Activated T-cell treated with anti-CD3 and anti-CD28 coated beads, Interleukin-2, amount 50 U/mL, for 72 hours (primary cell): ENCODE results near the gene PSMG3. TPM values are rescaled to one million over a fixed set of nuclear protein-coding genes. Genes with fewer than 3 reads are reported as not detected.

Source experiments
- ATAC-seq, 2 donors: fragments of 150-1000 bp; cut with Tn5 transposase; replicated peaks in 1 of 2; 2 replicates each; pipeline ENCODE4 v1.10.0; 2021; ENCODE audit warnings: moderate library complexity in 2 of 2, mild to moderate bottlenecking in 1 of 2
- DNase-seq, 2 donors: peaks; one replicate each; pipeline ENCODE4 v3.0.0; 2021 to 2022; ENCODE audit warnings: mixed read lengths in 1 of 2
- H3K27ac Mint-ChIP-seq: one replicate; pipeline ENCODE4 v1.8.0; 2022; ENCODE audit warnings: mild to moderate bottlenecking, moderate library complexity, mixed read lengths
- H3K27me3 Mint-ChIP-seq: one replicate; pipeline ENCODE4 v1.8.0; 2022; ENCODE audit warnings: low read depth, mixed read lengths
- H3K36me3 Mint-ChIP-seq, 2 donors: one replicate each; pipeline ENCODE4 v1.8.0; 2022; ENCODE audit warnings: mixed read lengths in 2 of 2, mild to moderate bottlenecking in 1 of 2; ENCODE audit not compliant: insufficient read depth in 2 of 2
- H3K4me1 Mint-ChIP-seq: one replicate; pipeline ENCODE4 v1.8.0; 2022; ENCODE audit warnings: low read depth, mixed read lengths
- H3K4me3 Mint-ChIP-seq, 2 donors: one replicate each; pipeline ENCODE4 v1.8.0; 2022; ENCODE audit warnings: mild to moderate bottlenecking in 2 of 2, mixed read lengths in 2 of 2, moderate library complexity in 2 of 2
- H3K9me3 Mint-ChIP-seq, 2 donors: one replicate each; pipeline ENCODE4 v1.8.0; 2022; ENCODE audit warnings: mixed read lengths in 2 of 2
- total RNA-seq, 2 donors: library from RNA; stranded (reverse); gene quantifications; one replicate each; pipeline ENCODE4 v1.2.3, GENCODE V29; 2022

The PSMG3 gene, protein sequence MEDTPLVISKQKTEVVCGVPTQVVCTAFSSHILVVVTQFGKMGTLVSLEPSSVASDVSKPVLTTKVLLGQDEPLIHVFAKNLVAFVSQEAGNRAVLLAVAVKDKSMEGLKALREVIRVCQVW
- 10 to 100 TPM; 49.7 to 53.6 TPM for total RNA-seq

GRCh38 chr7:1569833-1570632 lies at the start of gene PSMG3:
PSMG3 (minus strand) TSS chr7:1570032; CDS start chr7:1569339, 693 bp downstream.
- peak within 1 kb of the TSS; percentile 95 for H3K27ac Mint-ChIP-seq
- no peaks in the 10 kb centered on the region for H3K9me3 Mint-ChIP-seq
- H3K4me3 Mint-ChIP-seq: peak within 1 kb of the TSS; percentile 90 to 99
- H3K4me1 Mint-ChIP-seq: peaks cover 46% of the 10 kb centered on the region
- H3K36me3 Mint-ChIP-seq: peaks cover 0 to 9% of the 10 kb centered on the region in 2 donors
- peak; percentile 92 to 94 for DNase-seq
- H3K27me3 Mint-ChIP-seq: no peaks in the 10 kb centered on the region
- ATAC-seq: peak; percentile 97

- no peak for ATAC-seq
- H3K9me3 Mint-ChIP-seq: peaks cover 4 to 7% of the 10 kb centered on the region in 2 donors
Measured at GRCh38 chr7:1618475-1618874, 48.6 kb upstream of the PSMG3 start.

DNA sequence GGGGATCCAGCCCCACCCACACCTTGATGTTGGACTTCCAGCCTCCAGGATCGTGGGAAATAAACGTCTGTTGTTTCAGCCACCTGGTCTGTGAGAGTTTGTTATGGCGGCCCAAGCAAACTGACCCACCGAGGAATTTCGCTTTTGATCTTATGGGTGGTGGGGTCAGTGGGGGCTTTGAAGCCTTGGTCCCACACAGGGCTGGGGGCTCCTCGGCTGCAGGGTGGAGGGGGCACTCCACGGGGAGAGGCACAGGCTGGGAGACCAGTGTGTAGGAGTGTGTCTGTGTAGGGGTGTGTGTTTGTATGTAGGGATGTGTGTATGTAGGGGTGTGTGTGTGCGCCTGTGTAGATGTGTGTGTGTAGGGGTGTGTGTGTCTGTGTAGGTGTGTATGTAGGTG lies 48.1 kb upstream of the PSMG3 start:
- no peaks in the 10 kb centered on the region for H3K4me1 Mint-ChIP-seq
- peaks cover 4 to 7% of the 10 kb centered on the region in 2 donors for H3K9me3 Mint-ChIP-seq
- H3K4me3 Mint-ChIP-seq: no peak overlapping the region
- no peaks in the 10 kb centered on the region for H3K27me3 Mint-ChIP-seq
- DNase-seq (no peak), ATAC-seq (no peak)
- H3K36me3 Mint-ChIP-seq: no peaks in the 10 kb centered on the region
- H3K27ac Mint-ChIP-seq: no peak overlapping the region

More at GRCh38 chr7:1618475-1618874, 48.6 kb upstream of the PSMG3 start:
- H3K27me3 Mint-ChIP-seq: no peaks in the 10 kb centered on the region
- no peak for DNase-seq
- no peaks in the 10 kb centered on the region for H3K36me3 Mint-ChIP-seq
- no peaks in the 10 kb centered on the region for H3K4me1 Mint-ChIP-seq
- H3K4me3 Mint-ChIP-seq: no peak overlapping the region
- no peak overlapping the region for H3K27ac Mint-ChIP-seq

GRCh38 chr7:1616741-1617140 lies 46.9 kb upstream of the PSMG3 start:
- peaks cover 4 to 7% of the 10 kb centered on the region in 2 donors for H3K9me3 Mint-ChIP-seq
- H3K4me1 Mint-ChIP-seq: no peaks in the 10 kb centered on the region
- DNase-seq: no peak
- ATAC-seq: no peak
- no peak overlapping the region for H3K4me3 Mint-ChIP-seq
- no peak overlapping the region for H3K27ac Mint-ChIP-seq
- H3K36me3 Mint-ChIP-seq: no peaks in the 10 kb centered on the region
- H3K27me3 Mint-ChIP-seq: no peaks in the 10 kb centered on the region

GRCh38 chr7:1611708-1612241 lies 41.9 kb upstream of the PSMG3 start:
- no peak overlapping the region for H3K4me3 Mint-ChIP-seq
- H3K36me3 Mint-ChIP-seq: no peaks in the 10 kb centered on the region
- peaks cover 6% of the 10 kb centered on the region for H3K27me3 Mint-ChIP-seq
- no peak for ATAC-seq
- H3K4me1 Mint-ChIP-seq: no peaks in the 10 kb centered on the region
- H3K27ac Mint-ChIP-seq: no peak overlapping the region
- no peaks in the 10 kb centered on the region for H3K9me3 Mint-ChIP-seq
- DNase-seq: no peak

GRCh38 chr7:1610678-1611302 lies 41.0 kb upstream of the PSMG3 start:
- H3K27me3 Mint-ChIP-seq: peaks cover 13% of the 10 kb centered on the region
- ATAC-seq (no peak), DNase-seq (no peak)
- H3K4me1 Mint-ChIP-seq: no peaks in the 10 kb centered on the region
- H3K4me3 Mint-ChIP-seq: no peak overlapping the region
- H3K27ac Mint-ChIP-seq: no peak overlapping the region
- H3K9me3 Mint-ChIP-seq: no peaks in the 10 kb centered on the region
- H3K36me3 Mint-ChIP-seq: no peaks in the 10 kb centered on the region

- Mint-ChIP-seq H3K27me3 (peaks cover 13% of the 10 kb centered on the region), H3K9me3 (no peaks in the 10 kb centered on the region), H3K4me1 (no peaks in the 10 kb centered on the region), H3K27ac (no peak overlapping the region), H3K4me3 (no peak overlapping the region), H3K36me3 (no peaks in the 10 kb centered on the region)
- ATAC-seq (no peak), DNase-seq (no peak)
Measured at GRCh38 chr7:1610013-1610677, 40.3 kb upstream of the PSMG3 start.

DNA sequence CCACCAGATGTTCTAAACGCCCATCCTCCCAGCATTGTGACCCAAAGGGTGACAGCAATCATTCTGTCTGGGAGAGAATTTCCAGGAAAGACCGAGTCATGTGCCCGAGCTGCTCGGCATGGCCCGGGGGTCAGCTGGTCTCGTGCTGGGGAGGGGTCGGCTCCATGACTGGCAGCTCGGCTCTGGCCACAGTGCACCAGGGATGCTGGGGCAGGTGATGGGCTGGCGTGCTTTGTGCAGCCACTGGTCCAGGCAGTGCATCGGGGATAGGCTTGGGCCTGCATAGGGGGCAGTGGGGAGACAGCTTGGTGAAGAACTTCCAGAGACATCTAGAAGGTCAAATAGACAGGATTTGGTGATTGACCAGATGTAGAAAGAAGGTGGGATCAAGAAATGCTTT lies 39.2 kb upstream of the PSMG3 start:
- ATAC-seq: no peak
- Mint-ChIP-seq H3K27me3 (peaks cover 13% of the 10 kb centered on the region), H3K36me3 (no peaks in the 10 kb centered on the region), H3K4me1 (no peaks in the 10 kb centered on the region), H3K4me3 (no peak overlapping the region), H3K9me3 (no peaks in the 10 kb centered on the region), H3K27ac (no peak overlapping the region)
- DNase-seq: no peak

DNA sequence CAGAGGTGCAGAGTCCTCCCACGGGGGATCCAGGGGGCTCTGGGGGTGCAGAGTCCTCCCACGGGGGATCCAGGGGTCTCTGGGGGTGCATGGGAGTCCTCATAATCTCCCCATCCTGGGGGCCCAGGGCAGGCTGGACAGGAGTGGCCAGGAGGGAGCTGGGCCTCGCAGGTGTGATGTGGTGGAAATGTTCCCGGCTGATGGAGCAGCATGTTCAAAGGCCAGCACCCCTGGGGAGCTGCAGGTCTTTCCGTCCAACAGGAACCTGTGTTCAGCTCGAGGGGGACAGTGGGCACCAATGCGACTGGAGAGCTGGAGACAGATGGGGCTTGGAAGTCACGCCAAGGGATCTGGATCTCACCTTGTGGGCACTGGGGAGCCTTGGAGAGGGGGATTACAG lies 38.5 kb upstream of the PSMG3 start:
- H3K27ac Mint-ChIP-seq: no peak overlapping the region

DNA sequence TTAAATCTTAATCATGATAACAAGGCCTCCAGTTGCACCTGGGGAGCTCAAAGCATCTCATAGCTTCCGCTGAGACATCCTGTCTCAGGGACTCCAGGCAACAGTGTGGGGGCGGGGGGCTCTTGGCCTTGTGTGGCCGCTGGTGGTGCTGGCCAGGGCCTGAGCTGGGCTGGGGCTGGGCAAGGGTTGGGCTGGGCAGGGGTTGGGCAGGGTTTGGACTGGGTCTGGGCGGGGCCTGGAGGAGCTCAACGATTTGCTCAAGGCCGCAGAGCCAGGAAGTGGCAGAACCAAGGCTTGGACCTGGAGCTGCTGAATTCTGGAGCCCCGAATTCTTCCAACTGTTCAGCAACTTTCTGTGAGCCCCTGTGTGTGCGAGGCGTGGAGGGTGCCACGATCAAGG lies 37.9 kb upstream of the PSMG3 start:
- H3K27me3 Mint-ChIP-seq: peaks cover 13% of the 10 kb centered on the region
- no peak overlapping the region for H3K4me3 Mint-ChIP-seq
- no peak overlapping the region for H3K27ac Mint-ChIP-seq
- H3K9me3 Mint-ChIP-seq: no peaks in the 10 kb centered on the region
- no peak for ATAC-seq
- H3K4me1 Mint-ChIP-seq: no peaks in the 10 kb centered on the region
- no peak for DNase-seq
- H3K36me3 Mint-ChIP-seq: no peaks in the 10 kb centered on the region

More for the DNA sequence above, 38.5 kb upstream of the PSMG3 start:
- ATAC-seq (no peak), DNase-seq (no peak)
- no peaks in the 10 kb centered on the region for H3K4me1 Mint-ChIP-seq
- no peak overlapping the region for H3K4me3 Mint-ChIP-seq
- H3K9me3 Mint-ChIP-seq: no peaks in the 10 kb centered on the region
- no peaks in the 10 kb centered on the region for H3K36me3 Mint-ChIP-seq
- H3K27me3 Mint-ChIP-seq: peaks cover 13% of the 10 kb centered on the region

DNA sequence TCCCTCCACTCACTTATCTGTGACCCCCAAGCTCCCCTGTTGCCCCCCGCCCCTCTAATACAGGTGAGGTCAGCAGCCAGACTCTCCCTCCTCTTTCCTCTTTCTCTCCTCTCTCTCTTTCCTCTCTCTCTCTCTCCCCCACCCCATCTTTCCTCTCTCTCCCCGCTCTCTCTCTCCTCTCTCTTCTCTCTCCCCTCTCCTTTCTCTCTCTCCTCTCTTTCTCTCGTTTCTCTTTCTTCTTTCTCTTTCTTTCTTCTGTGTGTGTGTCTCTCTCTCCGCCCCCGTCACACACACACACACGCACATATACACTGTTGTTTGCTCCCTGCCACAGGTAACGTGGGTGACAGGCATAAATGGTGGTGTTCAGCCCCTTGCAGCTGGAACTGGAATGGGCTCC lies 37.2 kb upstream of the PSMG3 start:
- DNase-seq (no peak), ATAC-seq (no peak)
- H3K4me1 Mint-ChIP-seq: no peaks in the 10 kb centered on the region
- H3K27me3 Mint-ChIP-seq: peaks cover 13% of the 10 kb centered on the region
- H3K4me3 Mint-ChIP-seq: no peak overlapping the region
- H3K27ac Mint-ChIP-seq: no peak overlapping the region
- H3K9me3 Mint-ChIP-seq: no peaks in the 10 kb centered on the region
- no peaks in the 10 kb centered on the region for H3K36me3 Mint-ChIP-seq

GRCh38 chr7:1604383-1604782 lies 34.6 kb upstream of the PSMG3 start:
- peaks cover 13% of the 10 kb centered on the region for H3K27me3 Mint-ChIP-seq
- no peaks in the 10 kb centered on the region for H3K4me1 Mint-ChIP-seq

More at GRCh38 chr7:1604383-1604782, 34.6 kb upstream of the PSMG3 start:
- Mint-ChIP-seq H3K27ac (no peak overlapping the region), H3K4me3 (no peak overlapping the region), H3K9me3 (no peaks in the 10 kb centered on the region), H3K36me3 (no peaks in the 10 kb centered on the region)
- ATAC-seq: no peak
- no peak for DNase-seq
